ENCODE data around the gene SLC17A4.

DNA sequence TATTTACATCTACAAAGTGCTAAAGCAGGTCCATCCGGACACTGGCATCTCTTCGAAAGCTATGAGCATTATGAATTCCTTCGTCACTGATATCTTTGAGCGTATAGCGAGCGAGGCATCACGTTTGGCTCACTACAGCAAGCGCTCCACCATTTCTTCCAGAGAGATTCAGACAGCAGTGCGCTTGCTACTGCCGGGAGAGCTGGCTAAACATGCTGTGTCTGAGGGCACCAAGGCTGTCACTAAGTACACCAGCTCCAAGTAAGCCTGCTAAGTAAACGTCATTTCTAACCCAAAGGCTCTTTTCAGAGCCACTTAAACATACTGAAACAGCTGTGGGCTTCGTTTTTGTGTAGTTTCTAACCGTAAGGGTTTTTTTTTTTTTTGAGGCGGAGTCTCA, 27.5 kb upstream of the SLC17A4 start:
- TF ChIP-seq, protein P1, sequence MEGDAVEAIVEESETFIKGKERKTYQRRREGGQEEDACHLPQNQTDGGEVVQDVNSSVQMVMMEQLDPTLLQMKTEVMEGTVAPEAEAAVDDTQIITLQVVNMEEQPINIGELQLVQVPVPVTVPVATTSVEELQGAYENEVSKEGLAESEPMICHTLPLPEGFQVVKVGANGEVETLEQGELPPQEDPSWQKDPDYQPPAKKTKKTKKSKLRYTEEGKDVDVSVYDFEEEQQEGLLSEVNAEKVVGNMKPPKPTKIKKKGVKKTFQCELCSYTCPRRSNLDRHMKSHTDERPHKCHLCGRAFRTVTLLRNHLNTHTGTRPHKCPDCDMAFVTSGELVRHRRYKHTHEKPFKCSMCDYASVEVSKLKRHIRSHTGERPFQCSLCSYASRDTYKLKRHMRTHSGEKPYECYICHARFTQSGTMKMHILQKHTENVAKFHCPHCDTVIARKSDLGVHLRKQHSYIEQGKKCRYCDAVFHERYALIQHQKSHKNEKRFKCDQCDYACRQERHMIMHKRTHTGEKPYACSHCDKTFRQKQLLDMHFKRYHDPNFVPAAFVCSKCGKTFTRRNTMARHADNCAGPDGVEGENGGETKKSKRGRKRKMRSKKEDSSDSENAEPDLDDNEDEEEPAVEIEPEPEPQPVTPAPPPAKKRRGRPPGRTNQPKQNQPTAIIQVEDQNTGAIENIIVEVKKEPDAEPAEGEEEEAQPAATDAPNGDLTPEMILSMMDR (IDR thresholded peaks at IDR 0.05), result no peak
- TF ChIP-seq POLR2A (IDR thresholded peaks at IDR 0.05) (no peak), POLR2AphosphoS5 (IDR thresholded peaks at IDR 0.05) (no peak)

Measured in stomach (tissue), 4 donors.